Memory B cell (primary cell): Measurements from ENCODE around the gene OSER1.

Source experiments
- ATAC-seq: fragments of 150-1000 bp; cut with Tn5 transposase; 2 replicates; pipeline ENCODE4 v1.10.0; 2021; ENCODE audit warnings: low read depth, mild to moderate bottlenecking, moderate library complexity
- DNase-seq, 2 donors: peaks; one replicate each; pipeline ENCODE4 v3.0.0; 2022; ENCODE audit warnings: low spot score in 2 of 2
- H3K27ac Mint-ChIP-seq: one replicate; pipeline ENCODE4 v1.8.0; 2022; ENCODE audit warnings: mild to moderate bottlenecking, moderate library complexity, mixed read lengths
- H3K27me3 Mint-ChIP-seq: one replicate; pipeline ENCODE4 v1.8.0; 2022; ENCODE audit warnings: mixed read lengths
- H3K36me3 Mint-ChIP-seq: one replicate; pipeline ENCODE4 v1.8.0; 2022; ENCODE audit warnings: mild to moderate bottlenecking, mixed read lengths
- H3K4me1 Mint-ChIP-seq: one replicate; pipeline ENCODE4 v1.8.0; 2022; ENCODE audit warnings: mixed read lengths
- H3K4me3 Mint-ChIP-seq: one replicate; pipeline ENCODE4 v1.8.0; 2022; ENCODE audit warnings: mild to moderate bottlenecking, moderate library complexity, mixed read lengths
- H3K9me3 Mint-ChIP-seq: one replicate; pipeline ENCODE4 v1.8.0; 2022; ENCODE audit warnings: mixed read lengths

Gene OSER1

DNA sequence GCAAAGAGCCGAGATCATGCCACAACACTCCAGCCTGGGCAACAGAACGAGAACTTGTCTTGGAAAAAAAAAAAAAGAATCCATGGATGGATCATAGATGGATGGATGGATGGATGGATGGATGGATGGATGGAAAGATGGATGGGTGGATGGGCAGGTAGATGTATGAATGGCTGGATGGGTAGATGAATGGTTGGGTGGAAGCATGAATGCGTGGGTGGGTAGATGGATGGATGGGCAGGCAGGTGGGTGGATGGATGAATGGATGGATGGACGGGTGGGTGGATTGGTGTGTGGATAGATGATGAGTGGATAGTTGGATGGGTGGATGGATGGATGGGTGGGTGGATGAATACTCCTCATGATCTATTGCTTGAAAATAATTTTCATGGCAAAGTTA is 25.0 kb downstream of the OSER1 start:
- DNase-seq (no peak), ATAC-seq (no peak)
- Mint-ChIP-seq H3K4me3 (no peak overlapping the region), H3K27me3 (peaks cover 26% of the 10 kb centered on the region), H3K4me1 (peaks cover 13% of the 10 kb centered on the region), H3K9me3 (no peaks in the 10 kb centered on the region), H3K27ac (no peak overlapping the region), H3K36me3 (no peaks in the 10 kb centered on the region)

DNA sequence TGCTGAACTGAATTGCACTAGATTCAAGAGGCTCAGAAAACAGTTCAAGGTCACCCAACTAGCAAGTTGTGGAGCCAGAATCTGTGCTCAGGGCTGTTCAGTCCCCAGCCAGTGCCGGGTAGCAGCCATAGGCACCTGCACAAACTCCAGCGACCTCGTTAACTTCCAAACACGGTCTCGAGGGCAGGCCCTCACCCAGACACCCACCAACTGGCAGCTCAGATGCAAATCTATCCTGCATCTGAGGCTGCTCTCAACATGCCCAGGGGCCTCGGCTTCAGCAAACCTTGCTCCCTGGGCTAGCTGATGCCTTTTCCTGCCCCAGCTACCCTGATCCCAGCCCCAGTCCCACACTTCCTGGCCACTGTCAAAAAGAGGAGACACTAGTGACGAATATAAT is 27.3 kb downstream of the OSER1 start:
- Mint-ChIP-seq H3K9me3 (no peaks in the 10 kb centered on the region), H3K36me3 (no peaks in the 10 kb centered on the region), H3K4me3 (no peak overlapping the region), H3K27me3 (peaks cover 24% of the 10 kb centered on the region), H3K27ac (no peak overlapping the region), H3K4me1 (peaks cover 11% of the 10 kb centered on the region)
- ATAC-seq (no peak), DNase-seq (no peak)

DNA sequence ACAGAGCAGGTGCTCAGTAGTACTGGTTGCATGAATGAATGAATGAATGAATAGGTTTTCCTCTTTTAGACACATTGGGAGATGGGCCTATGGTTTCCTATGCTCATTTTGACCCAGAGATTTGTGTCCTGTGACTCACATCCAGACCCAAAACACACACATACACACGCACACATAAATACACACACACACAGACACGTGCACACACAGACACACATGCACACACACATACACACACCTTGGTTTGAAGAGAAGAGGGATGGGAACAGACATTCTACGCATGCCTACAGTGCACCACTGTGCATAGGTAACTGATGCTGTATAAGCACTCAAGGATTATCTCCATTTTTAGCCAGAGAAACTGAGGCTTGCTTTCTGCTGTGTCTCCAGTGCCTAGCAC is 27.7 kb downstream of the OSER1 start:
- Mint-ChIP-seq H3K4me1 (peaks cover 8% of the 10 kb centered on the region), H3K4me3 (no peak overlapping the region), H3K36me3 (no peaks in the 10 kb centered on the region), H3K27ac (no peak overlapping the region), H3K27me3 (peaks cover 23% of the 10 kb centered on the region), H3K9me3 (no peaks in the 10 kb centered on the region)
- DNase-seq (no peak), ATAC-seq (no peak)

DNA sequence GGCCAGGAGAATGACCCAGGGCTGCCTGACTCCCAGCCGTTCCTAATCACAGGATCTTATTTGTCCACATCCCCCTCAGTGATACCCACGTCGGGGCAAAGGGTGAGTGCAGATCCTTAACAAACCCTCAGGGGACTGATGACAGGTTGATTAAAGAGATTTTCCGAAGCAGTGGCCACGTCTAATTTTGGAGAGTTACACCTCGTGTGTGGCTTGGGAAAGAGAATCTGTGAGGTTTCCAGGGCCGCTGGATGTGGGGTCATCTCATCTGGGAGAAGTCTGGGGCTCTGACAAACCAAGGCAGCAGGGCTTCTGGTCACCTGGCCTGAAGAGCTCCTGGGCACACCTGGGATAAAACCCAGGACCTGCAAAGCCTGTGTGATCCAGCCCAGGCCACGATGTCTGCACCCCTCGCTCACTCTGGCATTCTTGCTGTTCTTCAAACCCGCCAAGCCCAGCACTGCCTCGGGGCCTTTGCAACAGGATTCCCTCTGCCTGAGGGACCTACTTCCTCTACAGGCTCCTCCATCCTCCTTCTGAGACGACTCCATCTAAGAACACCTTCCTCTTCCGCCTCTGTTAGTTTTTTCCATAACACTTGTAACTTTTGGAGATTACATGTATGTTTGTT is 28.3 kb downstream of the OSER1 start:
- no peaks in the 10 kb centered on the region for H3K9me3 Mint-ChIP-seq
- DNase-seq: no peak
- no peak overlapping the region for H3K4me3 Mint-ChIP-seq
- H3K27ac Mint-ChIP-seq: no peak overlapping the region
- no peak for ATAC-seq
- peaks cover 2% of the 10 kb centered on the region for H3K4me1 Mint-ChIP-seq
- no peaks in the 10 kb centered on the region for H3K36me3 Mint-ChIP-seq
- H3K27me3 Mint-ChIP-seq: peaks cover 20% of the 10 kb centered on the region

DNA sequence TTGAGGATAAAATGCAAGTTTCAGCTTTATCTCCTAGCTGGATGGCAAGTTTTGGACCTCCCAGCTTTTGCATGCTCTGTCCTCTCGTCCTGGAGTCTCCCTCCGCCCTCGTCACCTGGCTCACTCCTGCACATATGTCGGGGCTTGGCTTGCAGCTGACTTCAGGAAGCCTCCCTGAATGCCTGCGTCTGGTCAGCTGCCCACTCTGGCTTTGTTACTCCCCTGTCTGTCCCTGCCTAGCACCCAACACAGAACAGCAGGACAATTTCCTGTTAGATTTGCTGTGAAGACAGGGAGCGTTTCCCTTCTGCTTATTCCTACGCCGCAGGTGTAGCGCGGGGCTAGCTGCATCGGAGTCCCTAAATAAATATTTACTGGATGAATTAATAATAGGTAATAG is 29.0 kb downstream of the OSER1 start:
- DNase-seq (no peak), ATAC-seq (no peak)
- no peaks in the 10 kb centered on the region for H3K36me3 Mint-ChIP-seq
- peaks cover 20% of the 10 kb centered on the region for H3K27me3 Mint-ChIP-seq
- H3K4me1 Mint-ChIP-seq: no peaks in the 10 kb centered on the region
- no peak overlapping the region for H3K27ac Mint-ChIP-seq
- no peak overlapping the region for H3K4me3 Mint-ChIP-seq
- H3K9me3 Mint-ChIP-seq: no peaks in the 10 kb centered on the region

DNA sequence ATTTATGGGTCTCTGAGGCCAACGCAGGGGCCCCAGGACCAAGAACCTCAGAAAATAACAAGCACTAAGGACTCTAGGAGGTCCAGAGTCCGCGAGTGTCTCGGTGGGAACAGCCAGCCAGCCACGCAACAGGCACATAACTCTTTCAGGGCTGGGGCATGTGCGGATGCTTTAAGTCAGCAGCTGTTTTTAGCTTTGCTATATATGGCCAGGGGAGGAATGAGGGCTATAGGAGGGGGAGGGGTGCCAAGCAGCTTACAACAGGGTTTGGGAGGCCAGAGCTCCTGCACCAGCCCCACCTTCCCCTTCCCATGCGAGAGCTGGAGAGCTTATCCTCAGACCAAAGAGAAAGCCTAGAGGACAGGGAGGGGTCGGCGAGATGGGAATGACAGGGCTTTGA is 29.8 kb downstream of the OSER1 start:
- H3K4me1 Mint-ChIP-seq: no peaks in the 10 kb centered on the region
- no peak for ATAC-seq
- no peak overlapping the region for H3K4me3 Mint-ChIP-seq
- no peaks in the 10 kb centered on the region for H3K36me3 Mint-ChIP-seq
- H3K27me3 Mint-ChIP-seq: peaks cover 19% of the 10 kb centered on the region
- no peaks in the 10 kb centered on the region for H3K9me3 Mint-ChIP-seq
- no peak overlapping the region for H3K27ac Mint-ChIP-seq
- DNase-seq: no peak

DNA sequence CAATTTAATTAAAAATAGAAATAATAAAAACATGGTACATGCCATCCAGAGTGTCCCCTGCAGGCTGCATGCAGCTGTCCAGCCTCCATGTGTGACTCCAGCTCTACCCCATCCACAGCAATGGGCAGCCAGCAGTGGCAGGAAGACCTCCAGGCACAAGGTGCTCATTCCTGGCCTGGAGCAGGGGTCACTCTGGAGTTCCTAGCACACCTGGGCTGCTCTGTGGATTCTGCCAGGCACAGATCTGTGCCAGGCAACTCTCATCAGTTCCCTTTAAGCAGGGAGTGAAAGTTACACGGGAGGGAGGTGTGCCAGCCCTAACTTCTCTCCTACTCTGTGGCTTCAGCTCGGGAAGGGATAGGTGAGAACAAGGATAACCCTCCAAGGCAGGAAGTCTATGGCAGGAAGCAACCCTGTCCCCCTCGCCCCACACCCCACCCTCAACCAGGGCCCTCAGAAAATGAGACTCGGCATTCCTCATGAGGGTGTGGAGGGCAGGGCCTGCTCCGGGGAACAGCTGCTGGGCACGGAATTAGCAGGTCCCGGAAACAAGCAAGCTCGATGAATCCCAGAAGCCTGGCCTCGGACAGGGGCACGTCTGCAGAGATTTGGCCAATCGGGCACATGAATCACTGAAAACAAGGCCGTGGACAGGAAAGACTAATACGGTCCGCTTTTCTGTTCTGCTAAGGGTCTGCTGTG is 33.6 kb downstream of the OSER1 start:
- no peak overlapping the region for H3K4me3 Mint-ChIP-seq
- DNase-seq (no peak), ATAC-seq (no peak)
- no peaks in the 10 kb centered on the region for H3K36me3 Mint-ChIP-seq
- peaks cover 18% of the 10 kb centered on the region for H3K27me3 Mint-ChIP-seq
- H3K27ac Mint-ChIP-seq: no peak overlapping the region
- H3K4me1 Mint-ChIP-seq: no peaks in the 10 kb centered on the region
- H3K9me3 Mint-ChIP-seq: no peaks in the 10 kb centered on the region

DNA sequence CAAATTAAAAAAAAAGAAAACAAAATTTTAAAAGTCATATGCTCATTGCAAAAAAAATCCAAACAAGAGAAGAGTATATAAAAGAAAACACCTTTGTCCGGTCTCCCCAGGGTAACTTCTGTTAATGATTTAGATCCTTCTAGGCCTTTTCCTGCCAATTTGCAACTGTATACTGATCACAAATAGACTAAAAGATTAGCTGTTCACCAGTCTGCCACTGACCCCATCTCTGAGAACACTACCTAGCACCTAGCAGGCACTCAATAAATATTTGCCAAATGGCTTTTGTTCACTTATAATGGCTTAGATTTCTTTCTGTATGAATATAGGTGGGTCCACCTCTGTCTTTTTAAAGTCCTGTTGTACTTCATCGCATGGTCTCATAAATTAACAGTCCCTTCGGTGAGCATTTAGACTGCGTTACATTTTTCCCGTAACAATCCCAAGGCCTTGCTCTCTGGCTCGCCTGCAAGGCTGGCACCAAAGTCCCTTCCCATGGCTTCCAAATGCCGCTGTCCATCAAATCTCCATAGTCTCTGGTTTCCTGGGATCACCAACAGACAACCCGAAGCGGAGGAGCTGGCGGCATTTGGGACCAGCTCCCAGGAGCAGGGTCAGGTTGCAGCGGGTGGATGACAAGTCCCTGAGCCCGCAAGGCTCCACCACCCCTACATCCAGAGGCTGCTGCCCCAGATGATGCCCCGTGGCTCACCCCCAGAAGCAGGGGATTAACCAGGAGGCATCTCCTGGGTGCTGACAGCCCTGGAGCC is 35.4 kb downstream of the OSER1 start:
- DNase-seq: no peak
- no peak overlapping the region for H3K4me3 Mint-ChIP-seq

DNA sequence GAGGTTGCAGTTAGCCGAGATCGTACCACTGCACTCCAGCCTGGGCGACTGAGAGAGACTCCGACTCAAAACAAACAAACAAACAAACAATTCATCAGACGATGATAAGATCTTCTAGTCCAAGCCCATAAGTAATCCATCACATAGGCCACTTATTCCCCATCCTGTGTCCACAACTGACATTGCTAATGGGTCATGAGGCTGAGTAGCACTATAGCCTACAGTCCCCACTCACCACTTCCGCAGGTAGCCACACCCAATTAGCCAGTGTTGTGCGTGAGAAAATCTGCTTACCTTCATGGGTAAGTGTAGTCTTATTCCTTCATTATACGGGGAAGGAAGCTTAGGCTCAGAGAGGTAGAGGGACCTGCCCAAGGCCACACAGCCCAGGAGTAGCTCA is 36.7 kb downstream of the OSER1 start:
- ATAC-seq (no peak), DNase-seq (no peak)
- Mint-ChIP-seq H3K4me1 (peaks cover 3% of the 10 kb centered on the region), H3K4me3 (no peak overlapping the region), H3K27me3 (peaks cover 28% of the 10 kb centered on the region), H3K36me3 (no peaks in the 10 kb centered on the region), H3K9me3 (peaks cover under 1% of the 10 kb centered on the region), H3K27ac (no peak overlapping the region)

More for the DNA sequence above, 35.4 kb downstream of the OSER1 start:
- Mint-ChIP-seq H3K4me1 (peaks cover 3% of the 10 kb centered on the region), H3K27me3 (peaks cover 23% of the 10 kb centered on the region), H3K9me3 (no peaks in the 10 kb centered on the region), H3K27ac (no peak overlapping the region), H3K36me3 (no peaks in the 10 kb centered on the region)
- ATAC-seq: no peak

DNA sequence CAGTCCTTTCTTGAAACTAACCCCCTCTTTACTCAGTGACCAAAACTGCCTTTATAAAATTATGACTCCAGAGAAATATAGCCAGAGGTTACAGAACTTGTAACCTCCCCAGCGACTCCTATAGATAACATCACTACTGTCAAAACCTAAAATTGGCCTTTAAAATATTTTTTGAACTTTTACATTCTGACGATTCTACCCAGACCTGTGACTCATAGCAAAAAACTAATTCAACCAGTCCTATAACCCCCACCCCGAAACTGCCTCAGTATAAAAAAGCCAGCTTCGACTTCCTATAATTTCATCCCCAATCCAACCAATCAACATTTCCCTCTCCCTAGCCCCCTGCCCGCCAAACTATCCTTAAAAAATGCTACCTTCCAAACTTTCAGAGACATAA is 37.5 kb downstream of the OSER1 start:
- DNase-seq (no peak), ATAC-seq (no peak)
- Mint-ChIP-seq H3K4me1 (peaks cover 3% of the 10 kb centered on the region), H3K27ac (no peak overlapping the region), H3K4me3 (no peak overlapping the region), H3K9me3 (peaks cover 2% of the 10 kb centered on the region), H3K36me3 (no peaks in the 10 kb centered on the region), H3K27me3 (peaks cover 28% of the 10 kb centered on the region)

DNA sequence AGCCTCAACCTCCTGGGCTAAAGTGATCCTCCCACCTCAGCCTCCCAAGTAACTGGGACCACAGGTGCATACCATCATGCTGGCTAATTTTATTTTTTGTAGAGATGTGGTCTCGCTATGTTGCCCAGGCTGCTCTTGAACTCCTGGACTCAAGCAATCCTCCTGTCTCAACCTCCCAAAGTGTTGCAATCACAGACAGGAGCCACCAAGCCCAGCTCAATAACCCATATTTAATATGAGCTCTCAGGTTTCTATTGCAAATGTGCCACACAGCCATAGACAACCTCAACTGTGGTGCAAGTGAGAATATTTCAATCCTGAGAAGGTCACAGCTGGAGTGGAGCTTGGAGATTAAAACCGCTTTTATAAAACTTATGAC is 38.0 kb downstream of the OSER1 start:
- Mint-ChIP-seq H3K4me1 (peaks cover 3% of the 10 kb centered on the region), H3K9me3 (peaks cover 2% of the 10 kb centered on the region), H3K27me3 (peaks cover 30% of the 10 kb centered on the region), H3K27ac (no peak overlapping the region), H3K36me3 (no peaks in the 10 kb centered on the region), H3K4me3 (no peak overlapping the region)
- DNase-seq (no peak), ATAC-seq (no peak)

DNA sequence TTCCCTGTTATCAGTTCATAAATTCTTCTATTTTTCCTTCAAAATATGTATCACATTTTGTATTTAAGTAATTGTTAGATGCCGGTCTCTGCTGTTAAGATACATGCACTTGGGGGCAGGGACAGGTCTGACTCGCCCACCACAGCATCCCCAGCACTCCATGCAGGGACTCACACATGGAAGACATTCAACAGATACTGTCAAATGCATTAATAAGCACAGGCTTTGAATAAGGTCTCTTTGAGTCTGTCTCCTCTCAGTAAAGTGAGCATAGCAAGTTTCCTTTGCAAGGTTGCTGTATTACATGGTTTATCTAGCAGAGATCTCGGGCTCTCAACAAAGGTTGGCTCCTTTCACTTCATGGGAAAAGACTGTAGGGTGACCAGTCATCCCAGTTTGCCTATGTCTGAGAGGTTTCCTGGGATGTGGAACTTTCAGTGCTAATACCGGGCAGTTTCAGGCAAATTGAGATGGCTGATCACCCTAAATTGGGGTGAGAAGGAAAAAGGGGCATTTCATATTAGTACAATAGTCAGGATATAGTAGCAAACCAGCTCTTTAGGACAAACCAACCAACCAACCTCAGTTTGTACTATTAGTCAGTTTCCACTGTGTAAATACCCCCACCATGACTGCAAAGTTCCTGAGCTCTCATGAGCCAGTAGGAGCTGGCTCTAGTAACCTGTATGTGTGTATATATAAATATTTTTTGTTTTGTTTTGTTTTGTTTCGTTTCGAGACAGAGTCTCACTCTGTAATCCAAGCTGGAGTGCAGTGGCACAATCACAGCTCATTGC is 38.6 kb downstream of the OSER1 start:
- DNase-seq (no peak), ATAC-seq (no peak)
- H3K4me1 Mint-ChIP-seq: peaks cover 3% of the 10 kb centered on the region
- no peak overlapping the region for H3K27ac Mint-ChIP-seq
- H3K4me3 Mint-ChIP-seq: no peak overlapping the region
- peaks cover 2% of the 10 kb centered on the region for H3K9me3 Mint-ChIP-seq
- H3K36me3 Mint-ChIP-seq: no peaks in the 10 kb centered on the region
- H3K27me3 Mint-ChIP-seq: peaks cover 32% of the 10 kb centered on the region

DNA sequence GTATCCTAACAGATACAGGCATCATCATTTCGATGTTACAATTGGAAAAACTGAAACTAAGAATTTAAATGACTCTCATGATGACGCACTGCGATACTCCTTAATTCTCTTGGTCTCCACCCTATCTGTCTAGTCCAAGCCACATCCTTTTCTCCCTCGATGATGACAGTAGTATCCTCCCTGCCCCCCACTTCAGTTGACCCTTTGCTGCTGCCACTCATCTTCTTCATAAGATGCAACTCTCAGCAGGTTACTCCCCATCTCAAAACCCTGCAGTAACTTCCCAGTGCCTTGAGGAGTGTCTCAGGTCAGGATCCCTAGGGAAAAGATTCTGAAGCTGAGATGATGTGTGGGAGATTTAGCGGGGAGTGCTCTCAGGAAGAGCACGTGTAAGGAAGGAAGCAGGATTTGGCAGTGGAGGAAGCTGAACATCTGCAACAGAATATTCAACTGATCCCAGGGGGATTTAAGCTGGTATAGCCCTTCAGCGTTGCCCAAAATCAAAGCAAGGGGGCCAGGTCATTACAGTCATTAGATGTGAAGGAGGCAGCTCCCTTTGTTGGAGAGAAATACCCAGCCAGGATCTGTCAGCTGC is 39.7 kb downstream of the OSER1 start:
- H3K27ac Mint-ChIP-seq: no peak overlapping the region
- peaks cover 3% of the 10 kb centered on the region for H3K4me1 Mint-ChIP-seq
- H3K4me3 Mint-ChIP-seq: no peak overlapping the region
- no peaks in the 10 kb centered on the region for H3K36me3 Mint-ChIP-seq
- H3K9me3 Mint-ChIP-seq: peaks cover 2% of the 10 kb centered on the region
- H3K27me3 Mint-ChIP-seq: peaks cover 31% of the 10 kb centered on the region
- DNase-seq: no peak
- ATAC-seq: no peak

DNA sequence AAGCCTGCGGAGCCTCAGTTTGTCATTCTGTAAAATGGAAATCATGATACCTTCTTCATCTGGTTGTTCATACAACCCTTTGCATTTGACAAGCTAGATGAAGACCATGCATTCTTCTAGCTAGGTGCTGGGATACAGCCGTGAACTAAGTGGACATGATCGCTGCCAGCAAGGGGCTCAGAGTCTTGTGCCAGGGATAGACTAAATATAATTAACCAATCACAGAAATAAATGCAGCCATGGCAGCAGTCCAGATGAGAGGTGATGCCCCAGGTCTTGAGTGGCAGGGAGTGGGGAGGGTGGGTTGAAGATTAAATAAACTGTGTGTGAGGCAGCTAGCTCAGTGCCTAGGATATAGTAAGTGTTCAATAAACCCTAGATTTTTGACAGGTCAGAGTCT is 42.8 kb downstream of the OSER1 start:
- H3K4me1 Mint-ChIP-seq: peaks cover 3% of the 10 kb centered on the region
- ATAC-seq (no peak), DNase-seq (no peak)
- no peak overlapping the region for H3K4me3 Mint-ChIP-seq
- no peak overlapping the region for H3K27ac Mint-ChIP-seq
- H3K9me3 Mint-ChIP-seq: peaks cover 3% of the 10 kb centered on the region
- H3K27me3 Mint-ChIP-seq: peaks cover 35% of the 10 kb centered on the region
- no peaks in the 10 kb centered on the region for H3K36me3 Mint-ChIP-seq
